Prostate gland (tissue), 2 donors: ENCODE measurements around the gene RAB3C. TPM values are rescaled to one million over a fixed set of nuclear protein-coding genes. Genes with fewer than 3 reads are reported as not detected.

ENCODE experiments used
- DNase-seq: peaks from one replicate; pipeline ENCODE4 v3.0.0-alpha.2; 2019; ENCODE audit warnings: low spot score
- H3K27ac ChIP-seq, 2 donors: fragments of 200-600 bp; sonication (generic); 2 replicates each; pipeline ENCODE4 v1.5.1; 2017 to 2019
- H3K27me3 ChIP-seq: fragments of 200-600 bp; sonication (generic); replicated peaks from 2 replicates; pipeline ENCODE4 v1.5.1; 2019; ENCODE audit not compliant: insufficient read depth
- H3K36me3 ChIP-seq, 2 donors: fragments of 200-600 bp; sonication (generic); 1 replicate in 1 of 2; 2 replicates in 1 of 2; pipeline versions ENCODE4 v1.5.1 to v1.8.1; 2017 to 2019
- H3K4me1 ChIP-seq: fragments of 200-600 bp; sonication (generic); replicated peaks from 2 replicates; pipeline ENCODE4 v1.5.1; 2019
- H3K4me3 ChIP-seq, 2 donors: fragments of 200-600 bp; sonication (generic); 2 replicates each; pipeline ENCODE4 v1.5.1; 2017 to 2019
- H3K9me3 ChIP-seq: fragments of 200-600 bp; sonication (generic); 2 replicates; pipeline ENCODE4 v1.5.1; 2017
- POLR2A ChIP-seq: fragments of 450-650 bp; IDR thresholded peaks from one replicate; pipeline ENCODE4 v1.6.1; 2016; ENCODE audit warnings: antibody characterized with exemption, mild to moderate bottlenecking
- POLR2AphosphoS5 ChIP-seq: sonication (generic); formaldehyde crosslinking; IDR thresholded peaks from one replicate; pipeline ENCODE4 v1.6.1; 2017; ENCODE audit warnings: antibody characterized with exemption
- WGBS: methylation state at CpG from one replicate; pipeline ENCODE4 v1.1.5; 2018; 5-methylcytosine and 5-hydroxymethylcytosine counted together
- intact Hi-C: fragments of 100-400 bp; cut with DNase I; formaldehyde crosslinking; loops from one replicate; pipeline ENCODE4 v1.14.2; 2022
- total RNA-seq, 2 donors: library from RNA; depleted of rRNA; stranded (reverse); fragments of >200 nt; gene quantifications; one replicate each; pipeline ENCODE4 v1.1.0, GENCODE V29; 2016
- TF ChIP-seq, protein P1 (sequence below), 4 experiments: fragments of 200-600 bp in 2 of 4; fragments of 450-650 bp in 2 of 4; sonication (generic) in 2 of 4; IDR thresholded peaks; 1 replicate in 3 of 4; 2 replicates in 1 of 4; pipeline ENCODE4 v1.5.1; 2016 to 2019; ENCODE audit warnings: antibody characterized with exemption in 4 of 4, mild to moderate bottlenecking in 2 of 4, moderate library complexity in 2 of 4

Gene RAB3C
- total RNA-seq, 2 donors from 2014 or later = 0.45 TPM; not detected in 1

DNA sequence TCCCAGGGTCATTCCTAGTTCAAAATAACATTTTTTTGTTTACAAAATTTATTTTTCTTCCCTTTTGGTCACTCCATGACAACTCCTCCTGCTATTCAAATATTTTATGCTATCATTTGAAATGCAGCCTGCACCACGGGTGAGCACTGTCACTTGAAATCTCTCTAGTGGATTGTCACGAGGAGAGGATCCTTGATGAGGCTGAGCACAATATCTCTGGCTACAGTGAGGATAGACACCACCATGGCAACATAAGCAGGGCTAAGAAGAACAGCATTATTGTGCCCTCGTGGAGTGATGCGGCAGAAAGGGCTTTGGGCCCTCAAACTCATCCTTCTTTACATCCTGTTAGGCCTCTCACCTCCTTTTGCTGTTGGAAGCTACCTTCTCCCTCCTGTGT lies 321.9 kb downstream of the RAB3C start:
- Histone ChIP-seq H3K36me3 (no peaks in the 10 kb centered on the region), H3K4me1 (no peaks in the 10 kb centered on the region), H3K27me3 (no peaks in the 10 kb centered on the region), H3K4me3 (no peak overlapping the region), H3K27ac (no peak overlapping the region), H3K9me3 (no peaks in the 10 kb centered on the region)
- DNase-seq = no peak
- TF ChIP-seq POLR2AphosphoS5 (no peak), POLR2A (no peak)
- TF ChIP-seq, protein P1, sequence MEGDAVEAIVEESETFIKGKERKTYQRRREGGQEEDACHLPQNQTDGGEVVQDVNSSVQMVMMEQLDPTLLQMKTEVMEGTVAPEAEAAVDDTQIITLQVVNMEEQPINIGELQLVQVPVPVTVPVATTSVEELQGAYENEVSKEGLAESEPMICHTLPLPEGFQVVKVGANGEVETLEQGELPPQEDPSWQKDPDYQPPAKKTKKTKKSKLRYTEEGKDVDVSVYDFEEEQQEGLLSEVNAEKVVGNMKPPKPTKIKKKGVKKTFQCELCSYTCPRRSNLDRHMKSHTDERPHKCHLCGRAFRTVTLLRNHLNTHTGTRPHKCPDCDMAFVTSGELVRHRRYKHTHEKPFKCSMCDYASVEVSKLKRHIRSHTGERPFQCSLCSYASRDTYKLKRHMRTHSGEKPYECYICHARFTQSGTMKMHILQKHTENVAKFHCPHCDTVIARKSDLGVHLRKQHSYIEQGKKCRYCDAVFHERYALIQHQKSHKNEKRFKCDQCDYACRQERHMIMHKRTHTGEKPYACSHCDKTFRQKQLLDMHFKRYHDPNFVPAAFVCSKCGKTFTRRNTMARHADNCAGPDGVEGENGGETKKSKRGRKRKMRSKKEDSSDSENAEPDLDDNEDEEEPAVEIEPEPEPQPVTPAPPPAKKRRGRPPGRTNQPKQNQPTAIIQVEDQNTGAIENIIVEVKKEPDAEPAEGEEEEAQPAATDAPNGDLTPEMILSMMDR (IDR thresholded peaks at IDR 0.05) = no peak
- intact Hi-C loops = no loop called here
- 82% methylated on average over 4 of the region's 4 CpGs for WGBS

DNA sequence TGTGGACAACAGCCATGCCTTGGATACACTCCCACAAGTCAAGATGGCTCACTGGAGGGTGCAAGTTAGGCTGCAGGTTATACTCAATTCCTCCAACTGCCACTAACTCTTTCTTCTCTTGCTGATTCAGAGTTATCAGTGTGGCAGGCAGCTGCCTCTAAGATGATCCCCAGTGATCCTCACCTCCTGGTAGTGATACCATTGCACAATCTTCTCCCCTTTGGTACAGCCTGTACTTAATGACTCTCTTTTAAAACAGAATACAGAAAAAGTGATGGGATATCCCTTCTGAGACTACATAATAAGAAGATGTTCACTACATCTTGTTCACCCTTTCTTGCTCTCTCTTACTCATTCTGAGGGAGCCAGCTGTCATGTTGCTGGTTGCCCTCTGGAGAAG lies 323.1 kb downstream of the RAB3C start:
- intact Hi-C loops = no loop called here
- no peak overlapping the region for H3K27ac ChIP-seq

More for the DNA sequence above, 323.1 kb downstream of the RAB3C start:
- H3K4me1 ChIP-seq = no peaks in the 10 kb centered on the region
- H3K36me3 ChIP-seq = no peaks in the 10 kb centered on the region
- no peaks in the 10 kb centered on the region for H3K27me3 ChIP-seq
- TF ChIP-seq POLR2A (no peak), POLR2AphosphoS5 (no peak)
- TF ChIP-seq, protein P1 (IDR thresholded peaks at IDR 0.05) = no peak
- no peaks in the 10 kb centered on the region for H3K9me3 ChIP-seq
- no peak for DNase-seq
- H3K4me3 ChIP-seq = no peak overlapping the region

Other genes with a start within 250 kb of the RAB3C start
- 10 to 100 TPM; 60.1 to 69.4 TPM for gene PLK2, start 123.0 kb upstream of the RAB3C start, total RNA-seq
- gene GAPT, start 91.6 kb upstream of the RAB3C start, total RNA-seq = 1 to 10 TPM in 1 of 2 donors, under 1 TPM in 1; 0.36 to 3.0 TPM